ENCODE measurements around the gene IER3IP1.

DNA sequence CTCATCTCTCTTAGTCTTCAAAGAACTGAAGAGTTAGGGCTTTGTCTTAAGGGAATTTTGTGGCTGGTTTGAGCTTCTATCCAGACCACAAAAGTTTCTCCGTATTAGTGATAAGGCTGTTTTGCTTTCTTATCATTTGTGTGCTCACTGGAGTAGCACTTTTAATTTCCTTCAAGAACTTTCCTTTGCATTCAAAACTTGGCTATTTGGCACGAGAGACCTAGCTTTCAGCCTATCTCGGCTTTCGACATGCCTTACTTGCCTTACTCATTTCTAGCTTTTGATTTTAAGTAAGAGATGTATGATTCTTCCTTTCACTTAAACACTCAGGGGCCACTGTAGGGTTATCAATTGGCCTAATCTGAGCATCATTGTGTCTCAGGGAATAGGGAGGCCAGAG is 55.7 kb downstream of the IER3IP1 start:
- TF ChIP-seq, protein P1, sequence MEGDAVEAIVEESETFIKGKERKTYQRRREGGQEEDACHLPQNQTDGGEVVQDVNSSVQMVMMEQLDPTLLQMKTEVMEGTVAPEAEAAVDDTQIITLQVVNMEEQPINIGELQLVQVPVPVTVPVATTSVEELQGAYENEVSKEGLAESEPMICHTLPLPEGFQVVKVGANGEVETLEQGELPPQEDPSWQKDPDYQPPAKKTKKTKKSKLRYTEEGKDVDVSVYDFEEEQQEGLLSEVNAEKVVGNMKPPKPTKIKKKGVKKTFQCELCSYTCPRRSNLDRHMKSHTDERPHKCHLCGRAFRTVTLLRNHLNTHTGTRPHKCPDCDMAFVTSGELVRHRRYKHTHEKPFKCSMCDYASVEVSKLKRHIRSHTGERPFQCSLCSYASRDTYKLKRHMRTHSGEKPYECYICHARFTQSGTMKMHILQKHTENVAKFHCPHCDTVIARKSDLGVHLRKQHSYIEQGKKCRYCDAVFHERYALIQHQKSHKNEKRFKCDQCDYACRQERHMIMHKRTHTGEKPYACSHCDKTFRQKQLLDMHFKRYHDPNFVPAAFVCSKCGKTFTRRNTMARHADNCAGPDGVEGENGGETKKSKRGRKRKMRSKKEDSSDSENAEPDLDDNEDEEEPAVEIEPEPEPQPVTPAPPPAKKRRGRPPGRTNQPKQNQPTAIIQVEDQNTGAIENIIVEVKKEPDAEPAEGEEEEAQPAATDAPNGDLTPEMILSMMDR (conservative IDR thresholded peaks at IDR 0.05): no peak
- no peak for TF ChIP-seq EZH2 (IDR thresholded peaks at IDR 0.05; ENCODE audit: low read depth)
